Adipocyte (in vitro differentiated cells): ENCODE measurements around the gene TEX22.

ENCODE experiments used
- DNase-seq: peaks from one replicate; pipeline ENCODE4 v3.0.0-alpha.2; 2015; ENCODE audit warnings: low read depth
- H3K27me3 ChIP-seq: replicated peaks from 2 replicates; pipeline ENCODE4 v1.7.0; 2013; ENCODE audit warnings: mild to moderate bottlenecking, low read length, moderate library complexity; ENCODE audit not compliant: control insufficient read depth, insufficient read depth
- H3K36me3 ChIP-seq: 2 replicates; pipeline ENCODE4 v1.7.0; 2013; ENCODE audit warnings: low read length, mild to moderate bottlenecking, moderate library complexity; ENCODE audit not compliant: control insufficient read depth, insufficient read depth, severe bottlenecking
- H3K4me1 ChIP-seq: 2 replicates; pipeline ENCODE4 v1.7.0; 2013; ENCODE audit warnings: mild to moderate bottlenecking, low read length, moderate library complexity; ENCODE audit not compliant: control insufficient read depth, insufficient read depth
- H3K4me3 ChIP-seq: 2 replicates; pipeline ENCODE4 v1.7.0; 2013; ENCODE audit warnings: mild to moderate bottlenecking, low read length, moderate library complexity
- H3K9ac ChIP-seq: 2 replicates; pipeline ENCODE4 v1.7.0; 2013; ENCODE audit warnings: mild to moderate bottlenecking, low read length, moderate library complexity
- H3K9me3 ChIP-seq: 2 replicates; pipeline ENCODE4 v1.7.0; 2013; ENCODE audit warnings: mild to moderate bottlenecking, low read length, moderate library complexity; ENCODE audit not compliant: control insufficient read depth

The TEX22 gene

DNA sequence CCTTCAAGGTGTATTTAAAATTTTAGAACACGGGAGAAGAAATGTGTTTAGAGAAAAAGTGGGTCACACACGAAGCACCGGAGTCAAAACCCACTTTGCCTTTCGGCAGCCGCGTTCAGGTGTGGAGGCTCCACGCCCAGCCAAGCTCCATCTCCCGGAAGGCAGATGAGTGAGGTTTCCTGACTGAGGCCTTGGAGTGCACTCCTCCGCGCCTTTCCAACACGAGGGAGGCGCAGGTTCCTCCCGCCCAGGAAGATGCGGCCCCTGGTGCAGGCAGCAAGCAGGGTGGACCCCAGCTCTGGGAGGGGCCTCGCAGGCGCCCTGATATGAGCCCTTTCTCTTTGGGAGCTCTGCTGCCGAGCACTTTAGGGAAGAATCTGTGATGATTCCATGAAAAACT lies 43.8 kb downstream of the TEX22 start:
- H3K9ac ChIP-seq = no peak overlapping the region
- no peaks in the 10 kb centered on the region for H3K4me1 ChIP-seq
- no peaks in the 10 kb centered on the region for H3K27me3 ChIP-seq
- DNase-seq = no peak
- no peaks in the 10 kb centered on the region for H3K9me3 ChIP-seq
- no peak overlapping the region for H3K4me3 ChIP-seq
- peaks cover 20% of the 10 kb centered on the region for H3K36me3 ChIP-seq

DNA sequence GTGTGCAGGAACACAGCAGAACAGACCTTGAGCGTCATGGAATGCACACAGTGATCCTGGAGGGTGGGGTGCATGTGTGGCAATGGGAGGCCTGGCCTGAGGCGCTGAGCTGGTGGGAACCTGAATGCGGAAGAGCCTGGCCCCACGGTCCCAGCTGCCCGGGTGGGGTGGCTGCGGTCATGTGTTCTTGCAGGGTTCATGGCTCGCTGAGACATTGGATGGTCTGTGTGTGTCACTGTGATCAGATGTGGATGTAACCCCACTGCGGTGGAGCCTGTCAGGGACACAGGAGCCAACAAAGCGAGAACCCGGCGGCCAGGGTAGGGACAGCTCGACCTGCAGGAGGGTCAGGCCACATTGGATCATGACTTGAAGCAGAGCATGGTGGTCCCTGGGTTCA lies 44.5 kb downstream of the TEX22 start:
- H3K9ac ChIP-seq = no peak overlapping the region
- peaks cover 20% of the 10 kb centered on the region for H3K36me3 ChIP-seq
- H3K4me1 ChIP-seq = no peaks in the 10 kb centered on the region
- H3K27me3 ChIP-seq = no peaks in the 10 kb centered on the region
- no peaks in the 10 kb centered on the region for H3K9me3 ChIP-seq
- H3K4me3 ChIP-seq = no peak overlapping the region
- no peak for DNase-seq

DNA sequence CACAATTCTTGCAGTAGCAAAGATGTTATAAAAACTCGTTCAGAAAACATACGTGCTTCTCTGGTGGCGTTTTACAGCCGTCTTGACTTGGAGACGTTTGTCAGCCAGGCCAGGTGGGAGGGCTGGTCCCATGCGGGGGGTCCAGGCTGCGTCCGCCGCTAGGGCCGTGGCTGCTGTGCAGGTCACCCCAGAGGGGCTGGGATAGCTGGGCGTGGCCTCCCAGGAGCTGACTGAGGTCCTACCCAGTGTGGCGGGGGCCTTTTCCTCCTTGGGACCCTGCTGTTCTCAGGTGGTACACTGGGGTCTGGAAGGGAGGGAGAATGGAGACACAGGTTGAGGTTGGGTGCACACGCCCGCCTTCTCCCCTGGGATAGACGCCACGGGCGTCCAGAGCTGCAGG lies 46.5 kb downstream of the TEX22 start:
- H3K4me3 ChIP-seq = no peak overlapping the region
- no peaks in the 10 kb centered on the region for H3K27me3 ChIP-seq
- DNase-seq = no peak
- H3K36me3 ChIP-seq = peaks cover 17% of the 10 kb centered on the region
- peaks cover 9% of the 10 kb centered on the region for H3K4me1 ChIP-seq
- no peaks in the 10 kb centered on the region for H3K9me3 ChIP-seq
- H3K9ac ChIP-seq = no peak overlapping the region

- H3K4me1 ChIP-seq = peaks cover 9% of the 10 kb centered on the region
- H3K9me3 ChIP-seq = no peaks in the 10 kb centered on the region
- H3K36me3 ChIP-seq = peaks cover 21% of the 10 kb centered on the region
- no peaks in the 10 kb centered on the region for H3K27me3 ChIP-seq
- no peak overlapping the region for H3K4me3 ChIP-seq
- no peak for DNase-seq
- H3K9ac ChIP-seq = no peak overlapping the region
Measured at GRCh38 chr14:105445290-105445689, 47.0 kb downstream of the TEX22 start.

DNA sequence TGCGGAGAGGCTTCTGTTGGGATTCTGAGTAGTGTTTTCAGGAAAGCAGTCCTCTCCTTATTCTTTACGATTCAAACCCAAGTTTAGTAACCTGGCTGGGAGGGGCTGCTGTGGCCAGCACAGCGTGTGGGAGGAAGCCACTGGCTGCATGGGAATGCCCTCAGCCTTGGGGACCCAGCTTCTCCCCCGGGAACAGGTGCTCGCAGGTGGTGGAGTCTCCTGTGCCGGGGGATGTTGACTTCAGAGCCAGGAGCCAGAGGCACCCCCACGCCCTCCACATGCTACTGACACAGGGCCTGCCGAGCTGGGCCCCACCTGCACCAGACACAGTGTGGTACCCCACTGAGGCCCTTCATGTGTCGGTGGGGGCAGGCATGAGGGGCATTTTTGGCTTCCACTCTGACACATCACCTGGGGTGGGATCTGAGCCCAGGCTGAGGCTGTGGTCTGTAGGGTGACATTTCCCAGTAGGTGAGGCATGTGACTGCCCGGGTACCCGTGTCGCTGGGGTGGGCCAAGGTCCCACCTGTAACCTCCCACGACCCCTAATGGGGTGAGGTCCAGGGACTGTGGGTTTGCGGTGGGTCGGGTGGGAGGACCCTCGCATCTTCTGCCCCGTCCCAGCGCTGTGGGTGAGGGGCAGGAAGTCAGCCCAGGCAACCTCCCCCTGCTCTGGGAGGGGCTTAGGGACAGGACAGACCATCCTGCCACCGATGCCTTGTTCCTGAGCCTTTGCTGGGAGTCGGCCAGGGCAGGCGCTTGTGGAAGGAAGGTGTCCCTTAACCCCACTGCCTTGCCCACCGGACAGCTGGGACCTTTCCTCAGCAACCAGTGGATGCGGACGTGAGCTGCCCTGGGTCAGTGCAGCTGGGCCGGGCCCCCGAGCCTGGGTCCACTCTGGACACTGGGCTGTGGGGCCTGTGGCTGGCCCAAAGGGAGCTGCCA lies 47.8 kb downstream of the TEX22 start:
- Histone ChIP-seq H3K9ac (no peak overlapping the region), H3K36me3 (peaks cover 30% of the 10 kb centered on the region), H3K9me3 (no peaks in the 10 kb centered on the region), H3K4me1 (peaks cover 9% of the 10 kb centered on the region), H3K4me3 (no peak overlapping the region), H3K27me3 (no peaks in the 10 kb centered on the region)
- DNase-seq = no peak

- DNase-seq = no peak
- Histone ChIP-seq H3K4me1 (peaks cover 9% of the 10 kb centered on the region), H3K4me3 (no peak overlapping the region), H3K36me3 (peaks cover 32% of the 10 kb centered on the region), H3K9me3 (no peaks in the 10 kb centered on the region), H3K9ac (no peak overlapping the region), H3K27me3 (no peaks in the 10 kb centered on the region)
Measured at GRCh38 chr14:105446971-105447370, 48.6 kb downstream of the TEX22 start.

GRCh38 chr14:105447651-105448640 lies 49.6 kb downstream of the TEX22 start:
- no peak for DNase-seq
- Histone ChIP-seq H3K4me1 (peaks cover 9% of the 10 kb centered on the region), H3K36me3 (peaks cover 37% of the 10 kb centered on the region), H3K27me3 (no peaks in the 10 kb centered on the region), H3K4me3 (no peak overlapping the region), H3K9ac (peak overlapping the region; percentile 56), H3K9me3 (no peaks in the 10 kb centered on the region)

DNA sequence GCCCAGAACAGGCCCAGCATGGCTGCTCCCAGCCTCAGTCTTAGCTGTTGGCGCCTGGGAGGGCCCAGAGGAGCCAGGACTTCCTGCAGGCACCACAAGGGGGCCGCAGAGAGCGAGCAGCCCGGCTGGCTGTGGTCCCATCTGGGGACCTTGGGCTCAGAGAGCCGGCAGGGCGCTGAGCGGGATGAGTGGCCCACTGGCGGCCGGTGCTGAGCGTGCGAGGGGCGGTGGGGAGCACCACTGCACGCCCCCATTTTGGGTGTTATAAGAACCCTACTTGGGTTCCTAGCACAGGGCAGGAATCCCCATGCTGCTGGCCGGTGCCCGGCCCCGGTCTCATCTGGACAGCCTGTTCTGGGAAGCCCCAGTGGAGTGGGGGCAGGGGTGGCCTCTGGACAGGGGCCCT lies 50.4 kb downstream of the TEX22 start:
- no peaks in the 10 kb centered on the region for H3K27me3 ChIP-seq
- DNase-seq = peak; percentile 61
- no peak overlapping the region for H3K4me3 ChIP-seq
- peaks cover 37% of the 10 kb centered on the region for H3K36me3 ChIP-seq
- H3K9me3 ChIP-seq = no peaks in the 10 kb centered on the region
- peak overlapping the region; percentile 56 for H3K9ac ChIP-seq
- peaks cover 9% of the 10 kb centered on the region for H3K4me1 ChIP-seq

DNA sequence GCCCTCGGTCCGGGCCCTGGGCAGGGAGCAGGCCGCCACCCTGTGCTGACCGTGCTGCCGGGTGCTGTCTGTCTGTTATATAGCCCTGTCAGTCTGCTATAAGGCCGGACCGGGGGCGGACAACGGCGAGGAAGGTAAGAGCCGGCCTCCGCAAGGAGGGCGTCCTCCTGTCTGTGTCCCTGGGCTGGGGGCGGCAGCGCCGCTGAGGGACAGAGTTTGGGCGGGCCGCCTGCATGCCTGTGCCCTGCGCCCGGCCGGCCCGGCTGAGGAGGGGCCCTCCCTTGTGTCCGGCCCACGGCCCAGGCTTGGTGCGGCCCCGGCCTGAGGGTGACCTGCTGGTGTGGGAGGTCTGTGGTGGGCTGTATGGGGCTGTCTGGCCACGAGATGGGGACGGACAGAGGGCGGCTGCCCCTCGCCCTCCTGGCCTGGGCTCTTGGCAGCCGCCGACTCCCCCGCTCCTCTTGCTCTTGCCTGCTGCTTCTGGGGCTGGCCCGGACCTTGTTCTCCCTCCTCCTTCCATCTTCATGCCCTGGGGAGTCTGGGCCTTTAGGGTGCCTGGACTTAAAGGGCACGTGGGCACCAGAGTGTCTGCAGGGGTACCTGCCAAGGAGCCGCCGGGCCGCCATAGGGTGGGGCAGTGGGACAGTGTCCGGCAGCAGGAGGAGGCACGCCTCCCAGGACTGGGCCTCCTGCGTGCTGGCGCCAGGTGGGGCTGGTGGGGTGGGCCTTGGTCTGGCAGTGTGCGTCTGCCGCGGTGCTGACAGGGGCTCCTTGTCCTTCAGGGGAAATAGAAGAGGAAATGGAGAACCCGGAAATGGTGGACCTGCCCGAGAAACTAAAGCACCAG lies 51.2 kb downstream of the TEX22 start:
- Histone ChIP-seq H3K27me3 (no peaks in the 10 kb centered on the region), H3K4me3 (no peak overlapping the region), H3K36me3 (peaks cover 44% of the 10 kb centered on the region), H3K4me1 (peaks cover 9% of the 10 kb centered on the region), H3K9me3 (no peaks in the 10 kb centered on the region), H3K9ac (no peak overlapping the region)
- no peak for DNase-seq

DNA sequence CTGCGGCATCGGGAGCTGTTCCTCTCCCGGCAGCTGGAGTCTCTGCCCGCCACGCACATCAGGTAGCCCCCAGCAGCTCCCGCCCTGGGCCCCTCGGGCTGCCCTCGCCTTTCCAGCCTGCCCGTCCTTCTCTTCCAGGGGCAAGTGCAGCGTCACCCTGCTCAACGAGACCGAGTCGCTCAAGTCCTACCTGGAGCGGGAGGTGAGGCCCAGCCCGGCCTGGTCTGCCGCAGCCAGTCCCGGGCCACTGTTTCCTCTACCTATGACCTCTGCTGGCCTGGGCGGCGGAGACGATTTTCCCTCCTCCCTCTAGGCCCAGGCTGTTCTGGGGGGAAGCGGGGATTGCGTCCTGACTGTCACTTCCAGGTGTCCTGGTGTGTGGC lies 51.8 kb downstream of the TEX22 start:
- peaks cover 50% of the 10 kb centered on the region for H3K36me3 ChIP-seq

More for the DNA sequence above, 51.8 kb downstream of the TEX22 start:
- H3K4me3 ChIP-seq = no peak overlapping the region
- no peak for DNase-seq
- H3K9me3 ChIP-seq = no peaks in the 10 kb centered on the region
- H3K4me1 ChIP-seq = peaks cover 9% of the 10 kb centered on the region
- H3K9ac ChIP-seq = no peak overlapping the region
- H3K27me3 ChIP-seq = no peaks in the 10 kb centered on the region
